ENCODE results near the gene SLC66A2.

GRCh38 chr18:79926715-79927606 is 24.5 kb downstream of the SLC66A2 start:
- TF ChIP-seq GATA2 (IDR thresholded peaks at IDR 0.05; ENCODE audit: low read depth, low read length) = no peak
- no peak for TF ChIP-seq GATA3 (IDR thresholded peaks at IDR 0.05; ENCODE audit: low read depth, low read length)
